GM21786 (cell line): ENCODE results near the gene JOSD2.

Source experiments
- ATAC-seq: cut with Tn5 transposase; IDR thresholded peaks from one replicate; pipeline ENCODE4 v1.9.1; 2021; ENCODE audit not compliant: unreplicated experiment

JOSD2 gene

GRCh38 chr19:50457300-50457699 lies 53.7 kb downstream of the JOSD2 start:
- no peak for ATAC-seq
